Tibial artery (tissue), 4 donors: ENCODE measurements around the gene FBXL22.

Source experiments
- DNase-seq, 2 donors: peaks; one replicate each; pipeline ENCODE4 v3.0.0-alpha.2; 2019
- H3K27ac ChIP-seq, 2 donors: fragments of 200-600 bp; sonication (generic) in 1 of 2; 1 replicate in 1 of 2; 2 replicates in 1 of 2; pipeline ENCODE4 v1.5.1; 2018 to 2019; ENCODE audit warnings: mild to moderate bottlenecking in 1 of 2
- H3K27me3 ChIP-seq, 2 donors: fragments of 200-600 bp; sonication (generic) in 1 of 2; one replicate each; pipeline versions ENCODE4 v1.5.1 to v1.6.0; 2016 to 2019
- H3K36me3 ChIP-seq, 3 donors: fragments of 200-600 bp; sonication (generic) in 2 of 3; one replicate each; pipeline ENCODE4 v1.5.1; 2016 to 2019; ENCODE audit warnings: mild to moderate bottlenecking in 2 of 3
- H3K4me1 ChIP-seq, 4 donors: fragments of 200-600 bp; sonication (generic) in 2 of 4; 1 replicate in 3 of 4; 2 replicates in 1 of 4; pipeline ENCODE4 v1.5.1; 2016 to 2019
- H3K4me3 ChIP-seq, 2 donors: fragments of 200-600 bp; sonication (generic) in 1 of 2; 1 replicate in 1 of 2; 2 replicates in 1 of 2; pipeline ENCODE4 v1.5.1; 2018 to 2019; ENCODE audit warnings: mild to moderate bottlenecking in 2 of 2
- H3K9me3 ChIP-seq, 3 donors: fragments of 200-600 bp; sonication (generic) in 1 of 3; one replicate each; pipeline ENCODE4 v1.5.1; 2016 to 2019
- CTCF ChIP-seq, 2 experiments: fragments of 200-600 bp in 1 of 2; fragments of 450-650 bp in 1 of 2; IDR thresholded peaks; one replicate each; pipeline ENCODE4 v1.5.1; 2017 to 2019; ENCODE audit warnings: antibody characterized with exemption in 2 of 2, mild to moderate bottlenecking in 1 of 2, moderate library complexity in 1 of 2
- intact Hi-C: fragments of 100-400 bp; cut with DNase I; formaldehyde crosslinking; loops from one replicate; pipeline ENCODE4 v1.15.0; 2023; ENCODE audit warnings: low total_unique reads

FBXL22 gene

DNA sequence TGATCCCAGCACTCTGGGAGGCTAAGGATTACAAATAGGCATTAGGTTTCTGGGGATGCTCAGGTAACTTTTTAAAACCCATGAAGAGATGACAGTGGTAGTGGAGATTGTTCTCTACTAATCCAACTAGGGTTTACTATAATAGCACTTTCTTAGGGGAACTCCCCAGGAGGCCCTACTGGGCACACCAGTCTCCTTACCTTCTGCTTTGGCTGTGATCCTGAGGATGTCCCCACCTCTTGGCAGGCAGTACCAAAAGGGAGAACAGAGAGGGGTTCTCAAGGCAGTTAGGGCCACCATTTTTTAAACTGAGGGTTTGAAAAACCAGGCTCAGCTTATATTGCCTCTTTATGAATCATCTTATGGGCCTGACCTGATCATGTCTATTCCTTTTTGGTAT lies 15.0 kb upstream of the FBXL22 start:
- DNase-seq: no peak
- Histone ChIP-seq H3K27me3 (no peaks in the 10 kb centered on the region), H3K27ac (no peak overlapping the region), H3K36me3 (peaks cover 12 to 40% (median 27%) of the 10 kb centered on the region in 3 donors), H3K4me3 (no peak overlapping the region), H3K9me3 (no peaks in the 10 kb centered on the region), H3K4me1 (no peaks in the 10 kb centered on the region)
- TF ChIP-seq CTCF (IDR thresholded peaks at IDR 0.05): no peak
- intact Hi-C loops: no loop called here

GRCh38 chr15:63582718-63583426 lies 14.3 kb upstream of the FBXL22 start:
- Histone ChIP-seq H3K36me3 (peaks cover 13 to 44% (median 34%) of the 10 kb centered on the region in 3 donors), H3K4me3 (no peak overlapping the region), H3K9me3 (no peaks in the 10 kb centered on the region), H3K27ac (no peak overlapping the region), H3K4me1 (no peaks in the 10 kb centered on the region), H3K27me3 (no peaks in the 10 kb centered on the region)
- intact Hi-C loops: no loop called here
- TF ChIP-seq CTCF (IDR thresholded peaks at IDR 0.05): no peak
- no peak for DNase-seq

- no peak overlapping the region for H3K4me3 ChIP-seq
- no peaks in the 10 kb centered on the region for H3K27me3 ChIP-seq
- intact Hi-C loops: no loop called here
- H3K9me3 ChIP-seq: no peaks in the 10 kb centered on the region
- peaks cover 43 to 79% (median 73%) of the 10 kb centered on the region in 3 donors for H3K36me3 ChIP-seq
- DNase-seq: no peak
- no peak overlapping the region for H3K27ac ChIP-seq
- no peaks in the 10 kb centered on the region for H3K4me1 ChIP-seq
- no peak for TF ChIP-seq CTCF (IDR thresholded peaks at IDR 0.05)
These were observed 10.4 kb upstream of the FBXL22 start for GRCh38 chr15:63586790-63587189.

DNA sequence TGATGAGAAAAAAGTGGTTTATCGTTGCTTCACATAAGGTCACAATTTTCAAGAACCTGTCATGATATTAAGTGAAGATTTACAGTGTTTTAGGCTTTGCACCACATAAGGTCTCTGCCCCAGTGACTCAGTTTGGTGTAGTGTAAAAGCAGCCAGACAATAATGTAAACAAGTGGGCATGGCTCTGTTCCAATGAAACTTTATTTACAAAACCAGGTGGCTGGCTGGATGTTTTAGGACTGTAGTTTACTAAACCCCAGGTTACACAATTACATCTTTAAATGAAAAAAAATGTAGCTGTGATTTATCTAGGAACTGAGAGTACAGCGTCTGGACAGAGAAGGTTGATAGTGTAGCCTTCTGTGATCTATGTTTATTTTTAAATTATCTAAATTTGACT lies 9.7 kb upstream of the FBXL22 start:
- no peak overlapping the region for H3K27ac ChIP-seq
- H3K4me3 ChIP-seq: no peak overlapping the region
- no peaks in the 10 kb centered on the region for H3K4me1 ChIP-seq
- peaks cover 44 to 80% (median 70%) of the 10 kb centered on the region in 3 donors for H3K36me3 ChIP-seq
- no peaks in the 10 kb centered on the region for H3K9me3 ChIP-seq
- DNase-seq: no peak
- no peaks in the 10 kb centered on the region for H3K27me3 ChIP-seq
- intact Hi-C loops: no loop called here
- TF ChIP-seq CTCF (IDR thresholded peaks at IDR 0.05): no peak

- no peaks in the 10 kb centered on the region for H3K27me3 ChIP-seq
- H3K36me3 ChIP-seq: peaks cover 44 to 72% (median 60%) of the 10 kb centered on the region in 3 donors
- no peak overlapping the region for H3K27ac ChIP-seq
- intact Hi-C loops: no loop called here
- no peaks in the 10 kb centered on the region for H3K9me3 ChIP-seq
- DNase-seq: no peak
- TF ChIP-seq CTCF (IDR thresholded peaks at IDR 0.05): no peak
- no peaks in the 10 kb centered on the region for H3K4me1 ChIP-seq
- H3K4me3 ChIP-seq: no peak overlapping the region
These were observed 8.4 kb upstream of the FBXL22 start for GRCh38 chr15:63588826-63589225.
